ENCODE measurements around the gene TDG. TPM values are rescaled to one million over a fixed set of nuclear protein-coding genes. Genes with fewer than 3 reads are reported as not detected.
A peak's percentile ranks its signal among the peaks of the same experiment; 100 is the strongest.

TDG gene
- total and polyA plus RNA-seq, 4 donors, result 5.0 to 18.7 (median 11.8) TPM

DNA sequence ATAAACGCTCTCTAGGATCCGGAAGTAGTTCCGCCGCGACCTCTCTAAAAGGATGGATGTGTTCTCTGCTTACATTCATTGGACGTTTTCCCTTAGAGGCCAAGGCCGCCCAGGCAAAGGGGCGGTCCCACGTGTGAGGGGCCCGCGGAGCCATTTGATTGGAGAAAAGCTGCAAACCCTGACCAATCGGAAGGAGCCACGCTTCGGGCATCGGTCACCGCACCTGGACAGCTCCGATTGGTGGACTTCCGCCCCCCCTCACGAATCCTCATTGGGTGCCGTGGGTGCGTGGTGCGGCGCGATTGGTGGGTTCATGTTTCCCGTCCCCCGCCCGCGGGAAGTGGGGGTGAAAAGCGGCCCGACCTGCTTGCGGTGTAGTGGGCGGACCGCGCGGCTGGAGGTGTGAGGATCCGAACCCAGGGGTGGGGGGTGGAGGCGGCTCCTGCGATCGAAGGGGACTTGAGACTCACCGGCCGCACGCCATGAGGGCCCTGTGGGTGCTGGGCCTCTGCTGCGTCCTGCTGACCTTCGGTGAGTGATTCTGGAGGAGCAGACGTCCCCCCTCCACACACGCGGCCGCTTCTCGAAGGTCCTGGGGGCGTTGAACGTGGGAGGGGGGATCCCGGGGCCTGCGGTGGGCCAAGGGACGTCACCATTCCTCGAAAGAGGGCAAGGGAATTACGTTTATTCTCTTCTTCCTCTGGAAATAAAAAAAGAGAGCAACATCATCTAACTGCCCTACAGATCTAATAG lies 35.5 kb upstream of the TDG start, which contains the start of gene HSP90B1 (continued):
- TF ChIP-seq, protein P1, sequence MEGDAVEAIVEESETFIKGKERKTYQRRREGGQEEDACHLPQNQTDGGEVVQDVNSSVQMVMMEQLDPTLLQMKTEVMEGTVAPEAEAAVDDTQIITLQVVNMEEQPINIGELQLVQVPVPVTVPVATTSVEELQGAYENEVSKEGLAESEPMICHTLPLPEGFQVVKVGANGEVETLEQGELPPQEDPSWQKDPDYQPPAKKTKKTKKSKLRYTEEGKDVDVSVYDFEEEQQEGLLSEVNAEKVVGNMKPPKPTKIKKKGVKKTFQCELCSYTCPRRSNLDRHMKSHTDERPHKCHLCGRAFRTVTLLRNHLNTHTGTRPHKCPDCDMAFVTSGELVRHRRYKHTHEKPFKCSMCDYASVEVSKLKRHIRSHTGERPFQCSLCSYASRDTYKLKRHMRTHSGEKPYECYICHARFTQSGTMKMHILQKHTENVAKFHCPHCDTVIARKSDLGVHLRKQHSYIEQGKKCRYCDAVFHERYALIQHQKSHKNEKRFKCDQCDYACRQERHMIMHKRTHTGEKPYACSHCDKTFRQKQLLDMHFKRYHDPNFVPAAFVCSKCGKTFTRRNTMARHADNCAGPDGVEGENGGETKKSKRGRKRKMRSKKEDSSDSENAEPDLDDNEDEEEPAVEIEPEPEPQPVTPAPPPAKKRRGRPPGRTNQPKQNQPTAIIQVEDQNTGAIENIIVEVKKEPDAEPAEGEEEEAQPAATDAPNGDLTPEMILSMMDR (IDR thresholded peaks at IDR 0.05; ENCODE audit: low read depth, low read length, missing input control), result no peak

- Histone ChIP-seq H3K27me3 (ENCODE audit: control insufficient read depth in 4 of 4, insufficient read depth in 4 of 4, low read length in 3 of 4) (no peaks in the 10 kb centered on the region), H3K27ac (ENCODE audit: low read depth in 1 of 2, low read length in 2 of 2) (peak overlapping the region; percentile 87 to 92), H3K4me3 (ENCODE audit: low read depth in 1 of 3, low read length in 3 of 3) (peak overlapping the region; percentile 82 to 93 (median 85)), H3K4me1 (ENCODE audit: control insufficient read depth in 4 of 4, insufficient read depth in 4 of 4, low read length in 3 of 4) (peaks cover 3 to 54% (median 36%) of the 10 kb centered on the region in 4 donors), H3K9ac (ENCODE audit: low read depth in 1 of 2, low read length in 2 of 2) (peak overlapping the region; percentile 87 to 96), H3K9me3 (ENCODE audit: control insufficient read depth in 4 of 4, low read length in 3 of 4) (no peaks in the 10 kb centered on the region), H3K36me3 (ENCODE audit: control insufficient read depth in 4 of 4, insufficient read depth in 3 of 4, low read depth in 1 of 4, low read length in 3 of 4) (peaks cover 4 to 35% (median 33%) of the 10 kb centered on the region in 4 donors)
- peak; percentile 24 to 30 for TF ChIP-seq RXRA (IDR thresholded peaks at IDR 0.05)
- peak; percentile 18 for TF ChIP-seq NR2F2 (IDR thresholded peaks at IDR 0.05)
- no peak for TF ChIP-seq FOXA2 (IDR thresholded peaks at IDR 0.05)
- no peak for TF ChIP-seq JUND (IDR thresholded peaks at IDR 0.05)
- TF ChIP-seq, protein P2, sequence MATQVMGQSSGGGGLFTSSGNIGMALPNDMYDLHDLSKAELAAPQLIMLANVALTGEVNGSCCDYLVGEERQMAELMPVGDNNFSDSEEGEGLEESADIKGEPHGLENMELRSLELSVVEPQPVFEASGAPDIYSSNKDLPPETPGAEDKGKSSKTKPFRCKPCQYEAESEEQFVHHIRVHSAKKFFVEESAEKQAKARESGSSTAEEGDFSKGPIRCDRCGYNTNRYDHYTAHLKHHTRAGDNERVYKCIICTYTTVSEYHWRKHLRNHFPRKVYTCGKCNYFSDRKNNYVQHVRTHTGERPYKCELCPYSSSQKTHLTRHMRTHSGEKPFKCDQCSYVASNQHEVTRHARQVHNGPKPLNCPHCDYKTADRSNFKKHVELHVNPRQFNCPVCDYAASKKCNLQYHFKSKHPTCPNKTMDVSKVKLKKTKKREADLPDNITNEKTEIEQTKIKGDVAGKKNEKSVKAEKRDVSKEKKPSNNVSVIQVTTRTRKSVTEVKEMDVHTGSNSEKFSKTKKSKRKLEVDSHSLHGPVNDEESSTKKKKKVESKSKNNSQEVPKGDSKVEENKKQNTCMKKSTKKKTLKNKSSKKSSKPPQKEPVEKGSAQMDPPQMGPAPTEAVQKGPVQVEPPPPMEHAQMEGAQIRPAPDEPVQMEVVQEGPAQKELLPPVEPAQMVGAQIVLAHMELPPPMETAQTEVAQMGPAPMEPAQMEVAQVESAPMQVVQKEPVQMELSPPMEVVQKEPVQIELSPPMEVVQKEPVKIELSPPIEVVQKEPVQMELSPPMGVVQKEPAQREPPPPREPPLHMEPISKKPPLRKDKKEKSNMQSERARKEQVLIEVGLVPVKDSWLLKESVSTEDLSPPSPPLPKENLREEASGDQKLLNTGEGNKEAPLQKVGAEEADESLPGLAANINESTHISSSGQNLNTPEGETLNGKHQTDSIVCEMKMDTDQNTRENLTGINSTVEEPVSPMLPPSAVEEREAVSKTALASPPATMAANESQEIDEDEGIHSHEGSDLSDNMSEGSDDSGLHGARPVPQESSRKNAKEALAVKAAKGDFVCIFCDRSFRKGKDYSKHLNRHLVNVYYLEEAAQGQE (IDR thresholded peaks at IDR 0.05), result no peak
- TF ChIP-seq, protein P3, sequence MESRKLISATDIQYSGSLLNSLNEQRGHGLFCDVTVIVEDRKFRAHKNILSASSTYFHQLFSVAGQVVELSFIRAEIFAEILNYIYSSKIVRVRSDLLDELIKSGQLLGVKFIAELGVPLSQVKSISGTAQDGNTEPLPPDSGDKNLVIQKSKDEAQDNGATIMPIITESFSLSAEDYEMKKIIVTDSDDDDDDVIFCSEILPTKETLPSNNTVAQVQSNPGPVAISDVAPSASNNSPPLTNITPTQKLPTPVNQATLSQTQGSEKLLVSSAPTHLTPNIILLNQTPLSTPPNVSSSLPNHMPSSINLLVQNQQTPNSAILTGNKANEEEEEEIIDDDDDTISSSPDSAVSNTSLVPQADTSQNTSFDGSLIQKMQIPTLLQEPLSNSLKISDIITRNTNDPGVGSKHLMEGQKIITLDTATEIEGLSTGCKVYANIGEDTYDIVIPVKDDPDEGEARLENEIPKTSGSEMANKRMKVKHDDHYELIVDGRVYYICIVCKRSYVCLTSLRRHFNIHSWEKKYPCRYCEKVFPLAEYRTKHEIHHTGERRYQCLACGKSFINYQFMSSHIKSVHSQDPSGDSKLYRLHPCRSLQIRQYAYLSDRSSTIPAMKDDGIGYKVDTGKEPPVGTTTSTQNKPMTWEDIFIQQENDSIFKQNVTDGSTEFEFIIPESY (IDR thresholded peaks at IDR 0.05), result no peak
- TF ChIP-seq HNF4A (conservative IDR thresholded peaks at IDR 0.05), result peak in 1 of 2 donors; percentile 41
- TF ChIP-seq SP1 (IDR thresholded peaks at IDR 0.05), result peak; percentile 22
- TF ChIP-seq FOXA1 (IDR thresholded peaks at IDR 0.05), result peak; percentile 21
- TF ChIP-seq TAF1 (conservative IDR thresholded peaks at IDR 0.05), result no peak
- TF ChIP-seq RAD21 (IDR thresholded peaks at IDR 0.05), result peak in 1 of 2 donors; percentile 23
- TF ChIP-seq, protein P4, sequence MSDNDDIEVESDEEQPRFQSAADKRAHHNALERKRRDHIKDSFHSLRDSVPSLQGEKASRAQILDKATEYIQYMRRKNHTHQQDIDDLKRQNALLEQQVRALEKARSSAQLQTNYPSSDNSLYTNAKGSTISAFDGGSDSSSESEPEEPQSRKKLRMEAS (IDR thresholded peaks at IDR 0.05), result peak; percentile 83
- peak; percentile 41 for DNase-seq (ENCODE audit: low spot score)
- WGBS, result under 1% methylated on average over 37 of the region's 37 CpGs
These were observed 34.6 kb upstream of the TDG start for GRCh38 chr12:103930787-103931735.

Measured in liver (tissue), 9 donors.